ENCODE measurements around the gene SEBOX. TPM values are rescaled to one million over a fixed set of nuclear protein-coding genes. Genes with fewer than 3 reads are reported as not detected.

The SEBOX gene
- total and polyA plus RNA-seq, 2 experiments from 2014 or later: not detected

- Mint-ChIP-seq H3K27ac (no peak overlapping the region), H3K4me3 (no peak overlapping the region), H3K36me3 (ENCODE audit: low read depth) (peaks cover 8% of the 10 kb centered on the region; the same call in 2 of the 3 replicates), H3K27me3 (ENCODE audit: insufficient read depth, low read depth, poor library complexity) (peaks cover 14% of the 10 kb centered on the region), H3K4me1 (peaks cover 13% of the 10 kb centered on the region), H3K9me3 (no peaks in the 10 kb centered on the region)
- Histone ChIP-seq H3K36me3 (ENCODE audit: insufficient read depth) (peaks cover 5% of the 10 kb centered on the region; the same call in 1 of the 2 replicates), H3F3A (replicated peaks; ENCODE audit: low read depth) (no peaks in the 10 kb centered on the region; the same call in 1 of the 2 replicates), H3K9me2 (ENCODE audit: insufficient read depth) (no peaks in the 10 kb centered on the region), H3K27me3 (ENCODE audit: insufficient read depth) (no peaks in the 10 kb centered on the region), H3K4me1 (ENCODE audit: insufficient read depth) (peaks cover 9% of the 10 kb centered on the region; the same call in 1 of the 2 replicates), H3K79me2 (replicated peaks; ENCODE audit: insufficient read depth) (no peaks in the 10 kb centered on the region), H2AFZ (no peak overlapping the region), H3K4me2 (no peak overlapping the region), H4K20me1 (replicated peaks; ENCODE audit: insufficient read depth) (no peaks in the 10 kb centered on the region), H3K4me3 (no peak overlapping the region), H3K27ac (ENCODE audit: low read depth) (no peak overlapping the region)
- peak; percentile 8; the same call in 1 of the 3 replicates for ATAC-seq
- no peak for TF ChIP-seq EZH2 (IDR thresholded peaks at IDR 0.05; ENCODE audit: low read depth, unreplicated experiment)
- TF ChIP-seq CTCF (conservative IDR thresholded peaks at IDR 0.05; ENCODE audit: low read depth in 2 of 2): peak; percentile 12 to 30; a peak in 3 of 4 replicates
- peak; percentile 39 for DNase-seq (ENCODE audit: low spot score)
Measured at GRCh38 chr17:28366605-28367004, 1.6 kb upstream of the SEBOX start.

- peaks cover 19% of the 10 kb centered on the region for H3K36me3 Mint-ChIP-seq (ENCODE audit: low read depth)
- peaks cover 2% of the 10 kb centered on the region; the same call in 1 of the 2 replicates for H3K4me1 ChIP-seq (ENCODE audit: insufficient read depth)
- H3K9me3 Mint-ChIP-seq: no peaks in the 10 kb centered on the region
- no peaks in the 10 kb centered on the region; the same call in 1 of the 2 replicates for H4K20me1 ChIP-seq (replicated peaks; ENCODE audit: insufficient read depth)
- H3K79me2 ChIP-seq (replicated peaks; ENCODE audit: insufficient read depth): no peaks in the 10 kb centered on the region
- H3K4me2 ChIP-seq: no peak overlapping the region
- H3K27me3 ChIP-seq (ENCODE audit: insufficient read depth): no peaks in the 10 kb centered on the region
- H3K27ac ChIP-seq (ENCODE audit: low read depth): no peak overlapping the region
- no peak overlapping the region for H3K27ac Mint-ChIP-seq
- H3K4me3 ChIP-seq: no peak overlapping the region
- H3K27me3 Mint-ChIP-seq (ENCODE audit: insufficient read depth, low read depth, poor library complexity): peaks cover 11% of the 10 kb centered on the region
- peaks cover 10% of the 10 kb centered on the region for H3K4me1 Mint-ChIP-seq
- H3K4me3 Mint-ChIP-seq: no peak overlapping the region
- peaks cover 8% of the 10 kb centered on the region; the same call in 1 of the 2 replicates for H3K36me3 ChIP-seq (ENCODE audit: insufficient read depth)
- H3F3A ChIP-seq (replicated peaks; ENCODE audit: low read depth): no peaks in the 10 kb centered on the region; the same call in 1 of the 2 replicates
- H3K9me2 ChIP-seq (ENCODE audit: insufficient read depth): no peaks in the 10 kb centered on the region
- no peak for DNase-seq (ENCODE audit: low spot score)
- no peak overlapping the region for H2AFZ ChIP-seq
- ATAC-seq: no peak
- TF ChIP-seq EZH2 (IDR thresholded peaks at IDR 0.05; ENCODE audit: low read depth, unreplicated experiment) (no peak), CTCF (conservative IDR thresholded peaks at IDR 0.05; ENCODE audit: low read depth in 2 of 2) (no peak), ZNF114 (CRISPR knock-in tag; IDR thresholded peaks at IDR 0.05) (no peak), STAT1 (IDR thresholded peaks at IDR 0.05; ENCODE audit: unreplicated experiment) (no peak), CREB1 (CRISPR knock-in tag; IDR thresholded peaks at IDR 0.05; ENCODE audit: low read depth) (no peak), ZNF462 (CRISPR knock-in tag; IDR thresholded peaks at IDR 0.05) (no peak), ZNF331 (CRISPR knock-in tag; IDR thresholded peaks at IDR 0.05; ENCODE audit: low read depth) (no peak), EZH2phosphoT487 (IDR thresholded peaks at IDR 0.05; ENCODE audit: unreplicated experiment) (no peak)
Measured at GRCh38 chr17:28365487-28365886, 488 bp upstream of the SEBOX start.
